GM12878 (cell line): Measurements from ENCODE around the gene SPOCK1. TPM values are rescaled to one million over a fixed set of nuclear protein-coding genes. Genes with fewer than 3 reads are reported as not detected.

Experiments
- ASH2L ChIP-seq: fragments of 300-600, 200-600 bp; sonication (generic); IDR thresholded peaks from 2 replicates; pipeline ENCODE4 v1.6.1; 2017; ENCODE audit warnings: low read depth, mild to moderate bottlenecking, borderline replicate concordance
- ATF2 ChIP-seq: IDR thresholded peaks from 2 replicates; pipeline ENCODE4 v1.6.1; 2012; ENCODE audit warnings: low read length, inconsistent platforms
- E4F1 ChIP-seq: fragments of 450-650 bp; IDR thresholded peaks from 2 replicates; pipeline ENCODE4 v1.6.1; 2018; ENCODE audit warnings: borderline replicate concordance, mild to moderate bottlenecking; ENCODE audit not compliant: partially characterized antibody
- IKZF1 ChIP-seq: fragments of 450-650 bp; conservative IDR thresholded peaks from 2 replicates; pipeline ENCODE4 v1.6.1; 2017; ENCODE audit warnings: antibody characterized with exemption, mild to moderate bottlenecking
- NFXL1 ChIP-seq: fragments of 450-650 bp; IDR thresholded peaks from 2 replicates; pipeline ENCODE4 v1.6.1; 2017; ENCODE audit warnings: antibody characterized with exemption, mild to moderate bottlenecking, borderline replicate concordance
- NR2C2 ChIP-seq: IDR thresholded peaks from 2 replicates; pipeline ENCODE4 v1.6.1; 2011; ENCODE audit warnings: borderline replicate concordance, low read depth; ENCODE audit not compliant: control insufficient read depth, insufficient read length
- RELA ChIP-seq: fragments of 450-650 bp; IDR thresholded peaks from 2 replicates; pipeline ENCODE4 v1.8.0; 2014; ENCODE audit warnings: borderline replicate concordance; ENCODE audit not compliant: partially characterized antibody
- SMARCA5 ChIP-seq: fragments of 450-650 bp; IDR thresholded peaks from 2 replicates; pipeline ENCODE4 v1.6.1; 2017; ENCODE audit warnings: mild to moderate bottlenecking
- TBL1XR1 ChIP-seq: IDR thresholded peaks from 2 replicates; pipeline ENCODE4 v1.6.1; 2012; ENCODE audit warnings: low read depth, low read length, improper control_type of control experiment
- TCF7 ChIP-seq: IDR thresholded peaks from 2 replicates; pipeline ENCODE4 v1.6.1; 2014; ENCODE audit warnings: antibody characterized with exemption, borderline replicate concordance
- ZBED1 ChIP-seq: IDR thresholded peaks from 2 replicates; pipeline ENCODE4 v1.6.1; 2016; ENCODE audit warnings: borderline replicate concordance
- polyA plus RNA-seq, 11 experiments: library from polyadenylated mRNA; depleted of rRNA in 4 of 11; unstranded in 6 of 11; stranded (reverse) in 5 of 11; fragments of >200 nt; fragmentation: Nextera tagmentation in 4 of 11; fragmentation: Illumina TruSeq in 1 of 11; extraction: Ambion mirVana in 4 of 11; extraction: Trizol in 1 of 11; gene quantifications; 1 replicate in 1 of 11; 2 replicates in 10 of 11; pipeline versions ENCODE4 v1.2.1 to v1.2.3, GENCODE V29; 2011 to 2016; ENCODE audit warnings: inconsistent platforms in 2 of 11, missing spikeins in 2 of 11, low read depth in 1 of 11
- total RNA-seq, 4 experiments: library from RNA; depleted of rRNA in 3 of 4; stranded (reverse); fragments of >200 nt in 3 of 4; fragmentation: Illumina TruSeq in 1 of 4; extraction: Trizol in 1 of 4; gene quantifications; 2 replicates each; pipeline versions ENCODE4 v1.2.1 to v1.2.3, GENCODE V29; 2013 to 2021
- TF ChIP-seq, protein P1 (sequence below): fragments of 150-350 bp; IDR thresholded peaks from 2 replicates; pipeline ENCODE4 v1.6.1; 2014; ENCODE audit warnings: mild to moderate bottlenecking, low read depth, low read length

Gene SPOCK1
- total and polyA plus RNA-seq, 10 of the 15 experiments (the other 5 are each of a cell fraction or from before 2014, with no cell fraction given): 0.06 to 0.68 (median 0.25) TPM; not detected in 3

- TF ChIP-seq E4F1 (no peak), SMARCA5 (no peak), NFXL1 (no peak), IKZF1 (no peak), RELA (no peak), TBL1XR1 (no peak), ATF2 (no peak), ZBED1 (no peak), NR2C2 (no peak), ASH2L (no peak), TCF7 (no peak)
- TF ChIP-seq, protein P1, sequence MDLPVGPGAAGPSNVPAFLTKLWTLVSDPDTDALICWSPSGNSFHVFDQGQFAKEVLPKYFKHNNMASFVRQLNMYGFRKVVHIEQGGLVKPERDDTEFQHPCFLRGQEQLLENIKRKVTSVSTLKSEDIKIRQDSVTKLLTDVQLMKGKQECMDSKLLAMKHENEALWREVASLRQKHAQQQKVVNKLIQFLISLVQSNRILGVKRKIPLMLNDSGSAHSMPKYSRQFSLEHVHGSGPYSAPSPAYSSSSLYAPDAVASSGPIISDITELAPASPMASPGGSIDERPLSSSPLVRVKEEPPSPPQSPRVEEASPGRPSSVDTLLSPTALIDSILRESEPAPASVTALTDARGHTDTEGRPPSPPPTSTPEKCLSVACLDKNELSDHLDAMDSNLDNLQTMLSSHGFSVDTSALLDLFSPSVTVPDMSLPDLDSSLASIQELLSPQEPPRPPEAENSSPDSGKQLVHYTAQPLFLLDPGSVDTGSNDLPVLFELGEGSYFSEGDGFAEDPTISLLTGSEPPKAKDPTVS: no peak
Observed at GRCh38 chr5:137398751-137399150, 100.4 kb downstream of the SPOCK1 start (continued).
